Stimulated activated CD8-positive, alpha-beta memory T cell treated with anti-CD3 and anti-CD28 coated beads, Interleukin-7, amount 100 ng/mL, for 48 hours (primary cell): ENCODE measurements around the gene EDA2R.

Experiments used
- DNase-seq, 2 donors: peaks; one replicate each; pipeline ENCODE4 v3.0.0-alpha.2; 2020; ENCODE audit warnings: low read depth in 1 of 2; ENCODE audit errors: extremely low read depth in 1 of 2

EDA2R gene

DNA sequence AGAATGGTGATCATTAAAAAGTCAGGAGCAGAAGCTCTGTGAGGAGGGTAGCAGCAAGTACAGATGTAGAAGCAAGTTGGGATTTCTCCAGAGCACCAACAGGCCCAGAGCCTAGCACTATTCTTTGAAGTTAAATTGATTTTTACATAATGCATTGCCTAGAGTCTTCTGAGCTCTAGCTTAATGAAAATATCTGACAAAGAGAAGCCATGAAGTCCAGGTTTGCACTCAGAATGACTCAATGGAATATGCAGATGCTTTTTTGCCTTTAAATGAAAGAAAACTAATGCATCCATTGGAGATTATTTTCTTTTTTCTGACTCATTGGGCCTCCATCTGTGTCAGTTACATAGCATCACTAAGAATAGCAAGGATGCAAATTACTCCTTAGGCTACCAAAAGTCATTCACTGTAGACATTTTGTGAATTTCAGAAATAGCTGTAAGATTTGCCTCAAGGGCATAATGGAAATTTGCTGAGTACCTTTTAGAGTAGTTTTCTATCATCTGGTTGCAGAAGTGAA, 91.0 kb downstream of the EDA2R start:
- no peak for DNase-seq
